Spleen (tissue), 7 donors: ENCODE data around the gene POU6F1.

Source experiments
- POLR2A ChIP-seq, 3 donors: fragments of 450-650 bp; IDR thresholded peaks; one replicate each; pipeline ENCODE4 v1.5.1; 2017; ENCODE audit warnings: antibody characterized with exemption in 3 of 3, mild to moderate bottlenecking in 1 of 3
- POLR2AphosphoS5 ChIP-seq, 3 donors: sonication (generic); formaldehyde crosslinking; IDR thresholded peaks; one replicate each; pipeline ENCODE4 v1.5.1; 2017; ENCODE audit warnings: antibody characterized with exemption in 3 of 3
- TF ChIP-seq, protein P1 (sequence below), 11 experiments: fragments of 200-600 bp in 7 of 11; fragments of 450-650 bp in 4 of 11; sonication (generic) in 4 of 11; IDR thresholded peaks in 8 of 11; conservative IDR thresholded peaks in 3 of 11; 1 replicate in 7 of 11; 2 replicates in 4 of 11; pipeline versions ENCODE4 v1.4.0 to v1.8.0; 2016 to 2021; ENCODE audit warnings: antibody characterized with exemption in 11 of 11, inconsistent platforms in 4 of 11, mild to moderate bottlenecking in 1 of 11
- donor health status: DM: no; HTN: no; CAD: no; lungs with moderate emphysema.
- donor health status: DM: no; HTN: no; CAD: no.
- donor health status: DM: no; HTN: no; CAD: no.

DNA sequence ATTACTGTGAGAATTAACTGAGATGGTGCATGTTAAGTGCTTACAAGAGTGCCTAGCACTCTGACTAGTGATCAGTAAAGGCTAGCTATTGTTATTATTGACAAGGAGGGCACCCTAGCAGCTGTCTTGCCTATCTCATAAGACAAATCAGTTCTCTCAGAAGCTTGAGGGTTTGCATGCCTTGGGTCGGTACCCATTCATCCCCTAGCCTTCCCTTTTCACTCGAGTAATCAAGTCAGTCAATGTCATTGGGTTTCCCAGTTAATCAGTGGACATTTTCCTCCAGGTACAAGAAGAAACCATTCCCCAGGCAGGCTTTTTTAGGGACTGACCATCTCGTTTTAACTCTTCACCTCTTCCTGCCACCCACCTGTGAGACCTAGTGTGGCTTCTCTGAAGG lies 34.5 kb downstream of the POU6F1 start:
- TF ChIP-seq, protein P1, sequence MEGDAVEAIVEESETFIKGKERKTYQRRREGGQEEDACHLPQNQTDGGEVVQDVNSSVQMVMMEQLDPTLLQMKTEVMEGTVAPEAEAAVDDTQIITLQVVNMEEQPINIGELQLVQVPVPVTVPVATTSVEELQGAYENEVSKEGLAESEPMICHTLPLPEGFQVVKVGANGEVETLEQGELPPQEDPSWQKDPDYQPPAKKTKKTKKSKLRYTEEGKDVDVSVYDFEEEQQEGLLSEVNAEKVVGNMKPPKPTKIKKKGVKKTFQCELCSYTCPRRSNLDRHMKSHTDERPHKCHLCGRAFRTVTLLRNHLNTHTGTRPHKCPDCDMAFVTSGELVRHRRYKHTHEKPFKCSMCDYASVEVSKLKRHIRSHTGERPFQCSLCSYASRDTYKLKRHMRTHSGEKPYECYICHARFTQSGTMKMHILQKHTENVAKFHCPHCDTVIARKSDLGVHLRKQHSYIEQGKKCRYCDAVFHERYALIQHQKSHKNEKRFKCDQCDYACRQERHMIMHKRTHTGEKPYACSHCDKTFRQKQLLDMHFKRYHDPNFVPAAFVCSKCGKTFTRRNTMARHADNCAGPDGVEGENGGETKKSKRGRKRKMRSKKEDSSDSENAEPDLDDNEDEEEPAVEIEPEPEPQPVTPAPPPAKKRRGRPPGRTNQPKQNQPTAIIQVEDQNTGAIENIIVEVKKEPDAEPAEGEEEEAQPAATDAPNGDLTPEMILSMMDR (IDR thresholded peaks at IDR 0.05 in 8 of 11, conservative IDR thresholded peaks at IDR 0.05 in 3 of 11), result no peak
- no peak for TF ChIP-seq POLR2A (IDR thresholded peaks at IDR 0.05)
- TF ChIP-seq POLR2AphosphoS5 (IDR thresholded peaks at IDR 0.05), result no peak
